ENCODE data around the gene RREB1. TPM values are rescaled to one million over a fixed set of nuclear protein-coding genes. Genes with fewer than 3 reads are reported as not detected.
A peak's percentile ranks its signal among the peaks of the same experiment; 100 is the strongest.

The RREB1 gene
- polyA plus RNA-seq, 1 donor (not counting 4 experiments of a cell fraction or from before 2014, with no cell fraction given), result 6.1 TPM

- no peaks in the 10 kb centered on the region for H3K36me3 ChIP-seq (ENCODE audit: control insufficient read depth in 2 of 2, extremely low read depth in 1 of 2, insufficient read depth in 2 of 2, low read length in 2 of 2)
- FAIRE-seq (no peak), DNase-seq (ENCODE audit: low read depth, low spot score) (no peak)
- no peaks in the 10 kb centered on the region for H3K9me1 ChIP-seq (ENCODE audit: control insufficient read depth, extremely low read depth, insufficient read depth, low read length)
- H3K79me2 ChIP-seq (ENCODE audit: control insufficient read depth, insufficient read depth, low read length), result no peaks in the 10 kb centered on the region
- peaks cover 16% of the 10 kb centered on the region for H3K4me1 ChIP-seq (ENCODE audit: control insufficient read depth, extremely low read depth, insufficient read depth, low read length)
- no peaks in the 10 kb centered on the region for H3K9me3 ChIP-seq (ENCODE audit: control insufficient read depth, low read depth, low read length)
- no peak overlapping the region for H3K9ac ChIP-seq (ENCODE audit: control insufficient read depth, extremely low read depth, insufficient read depth, low read length)
- H3K4me2 ChIP-seq (ENCODE audit: control insufficient read depth, extremely low read depth, insufficient read depth, low read depth, low read length), result no peak overlapping the region
- no peak overlapping the region for H2AFZ ChIP-seq (ENCODE audit: control insufficient read depth, low read length)
- H4K20me1 ChIP-seq (ENCODE audit: control insufficient read depth, extremely low read depth, insufficient read depth, low read length), result no peaks in the 10 kb centered on the region
- H3K4me3 ChIP-seq (ENCODE audit: control insufficient read depth in 2 of 3, extremely low read depth in 1 of 3, insufficient read depth in 2 of 3, low read depth in 1 of 3, low read length in 3 of 3), result no peak overlapping the region
- dilution Hi-C loops (cut with MboI; ENCODE audit: extremely low pct_ligation_motif_present, low sequenced_read_pairs), result no loop called here
- H3K27ac ChIP-seq (ENCODE audit: control insufficient read depth, insufficient read depth, low read length), result no peak overlapping the region
- no peak for TF ChIP-seq EZH2 (IDR thresholded peaks at IDR 0.05; ENCODE audit: low read length)
- TF ChIP-seq, protein P1, sequence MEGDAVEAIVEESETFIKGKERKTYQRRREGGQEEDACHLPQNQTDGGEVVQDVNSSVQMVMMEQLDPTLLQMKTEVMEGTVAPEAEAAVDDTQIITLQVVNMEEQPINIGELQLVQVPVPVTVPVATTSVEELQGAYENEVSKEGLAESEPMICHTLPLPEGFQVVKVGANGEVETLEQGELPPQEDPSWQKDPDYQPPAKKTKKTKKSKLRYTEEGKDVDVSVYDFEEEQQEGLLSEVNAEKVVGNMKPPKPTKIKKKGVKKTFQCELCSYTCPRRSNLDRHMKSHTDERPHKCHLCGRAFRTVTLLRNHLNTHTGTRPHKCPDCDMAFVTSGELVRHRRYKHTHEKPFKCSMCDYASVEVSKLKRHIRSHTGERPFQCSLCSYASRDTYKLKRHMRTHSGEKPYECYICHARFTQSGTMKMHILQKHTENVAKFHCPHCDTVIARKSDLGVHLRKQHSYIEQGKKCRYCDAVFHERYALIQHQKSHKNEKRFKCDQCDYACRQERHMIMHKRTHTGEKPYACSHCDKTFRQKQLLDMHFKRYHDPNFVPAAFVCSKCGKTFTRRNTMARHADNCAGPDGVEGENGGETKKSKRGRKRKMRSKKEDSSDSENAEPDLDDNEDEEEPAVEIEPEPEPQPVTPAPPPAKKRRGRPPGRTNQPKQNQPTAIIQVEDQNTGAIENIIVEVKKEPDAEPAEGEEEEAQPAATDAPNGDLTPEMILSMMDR (optimal IDR thresholded peaks at IDR 0.05 in 1 of 3, IDR thresholded peaks at IDR 0.05 in 1 of 3, conservative IDR thresholded peaks at IDR 0.05 in 1 of 3; ENCODE audit: extremely low read depth in 1 of 3, insufficient read depth in 2 of 3, low read length in 3 of 3), result no peak
- H3K27me3 ChIP-seq (ENCODE audit: control insufficient read depth, extremely low read depth, insufficient read depth, low read length), result no peaks in the 10 kb centered on the region
These were observed 150.5 kb downstream of the RREB1 start for GRCh38 chr6:7258231-7258763.

- H3K36me3 ChIP-seq (ENCODE audit: control insufficient read depth in 2 of 2, extremely low read depth in 1 of 2, insufficient read depth in 2 of 2, low read length in 2 of 2), result no peaks in the 10 kb centered on the region
- FAIRE-seq (no peak), DNase-seq (ENCODE audit: low read depth, low spot score) (no peak)
- peaks cover 16% of the 10 kb centered on the region for H3K4me1 ChIP-seq (ENCODE audit: control insufficient read depth, extremely low read depth, insufficient read depth, low read length)
- no peaks in the 10 kb centered on the region for H3K79me2 ChIP-seq (ENCODE audit: control insufficient read depth, insufficient read depth, low read length)
- H3K4me2 ChIP-seq (ENCODE audit: control insufficient read depth, extremely low read depth, insufficient read depth, low read depth, low read length), result peak overlapping the region; percentile 90
- peak overlapping the region; percentile 98 for H2AFZ ChIP-seq (ENCODE audit: control insufficient read depth, low read length)
- H3K9me3 ChIP-seq (ENCODE audit: control insufficient read depth, low read depth, low read length), result no peaks in the 10 kb centered on the region
- H3K4me3 ChIP-seq (ENCODE audit: control insufficient read depth in 2 of 3, extremely low read depth in 1 of 3, insufficient read depth in 2 of 3, low read depth in 1 of 3, low read length in 3 of 3), result peak overlapping the region in 2 of 3 experiments; percentile 84 to 85
- no peaks in the 10 kb centered on the region for H3K27me3 ChIP-seq (ENCODE audit: control insufficient read depth, extremely low read depth, insufficient read depth, low read length)
- no peaks in the 10 kb centered on the region for H4K20me1 ChIP-seq (ENCODE audit: control insufficient read depth, extremely low read depth, insufficient read depth, low read length)
- dilution Hi-C loops (cut with MboI; ENCODE audit: extremely low pct_ligation_motif_present, low sequenced_read_pairs), result no loop called here
- no peaks in the 10 kb centered on the region for H3K9me1 ChIP-seq (ENCODE audit: control insufficient read depth, extremely low read depth, insufficient read depth, low read length)
- peak overlapping the region; percentile 75 for H3K27ac ChIP-seq (ENCODE audit: control insufficient read depth, insufficient read depth, low read length)
- H3K9ac ChIP-seq (ENCODE audit: control insufficient read depth, extremely low read depth, insufficient read depth, low read length), result peak overlapping the region; percentile 83
- no peak for TF ChIP-seq EZH2 (IDR thresholded peaks at IDR 0.05; ENCODE audit: low read length)
- TF ChIP-seq, protein P1 (optimal IDR thresholded peaks at IDR 0.05 in 1 of 3, IDR thresholded peaks at IDR 0.05 in 1 of 3, conservative IDR thresholded peaks at IDR 0.05 in 1 of 3; ENCODE audit: extremely low read depth in 1 of 3, insufficient read depth in 2 of 3, low read length in 3 of 3), result no peak
These were observed 152.7 kb downstream of the RREB1 start for GRCh38 chr6:7260291-7261031.

Measured in keratinocyte (primary cell).